ENCODE measurements around the gene PNPLA5. TPM values are rescaled to one million over a fixed set of nuclear protein-coding genes. Genes with fewer than 3 reads are reported as not detected.

PNPLA5 gene
- total RNA-seq, 1 donor from 2014 or later: not detected

GRCh38 chr22:43893266-43893665 lies 1.5 kb upstream of the PNPLA5 start:
- no peak for DNase-seq (ENCODE audit: low spot score)
- no peaks in the 10 kb centered on the region for H3K4me1 Mint-ChIP-seq (ENCODE audit: low read depth)
- H3K4me3 Mint-ChIP-seq (ENCODE audit: low read depth): no peak overlapping the region
- peaks cover 28% of the 10 kb centered on the region for H3K27me3 Mint-ChIP-seq (ENCODE audit: low read depth)
- intact Hi-C loops (cut with micrococcal nuclease): no loop called here
- no peaks in the 10 kb centered on the region for H3K9me3 Mint-ChIP-seq
- no peak overlapping the region for H3K27ac Mint-ChIP-seq
- H3K36me3 Mint-ChIP-seq (ENCODE audit: low read depth): no peaks in the 10 kb centered on the region

DNA sequence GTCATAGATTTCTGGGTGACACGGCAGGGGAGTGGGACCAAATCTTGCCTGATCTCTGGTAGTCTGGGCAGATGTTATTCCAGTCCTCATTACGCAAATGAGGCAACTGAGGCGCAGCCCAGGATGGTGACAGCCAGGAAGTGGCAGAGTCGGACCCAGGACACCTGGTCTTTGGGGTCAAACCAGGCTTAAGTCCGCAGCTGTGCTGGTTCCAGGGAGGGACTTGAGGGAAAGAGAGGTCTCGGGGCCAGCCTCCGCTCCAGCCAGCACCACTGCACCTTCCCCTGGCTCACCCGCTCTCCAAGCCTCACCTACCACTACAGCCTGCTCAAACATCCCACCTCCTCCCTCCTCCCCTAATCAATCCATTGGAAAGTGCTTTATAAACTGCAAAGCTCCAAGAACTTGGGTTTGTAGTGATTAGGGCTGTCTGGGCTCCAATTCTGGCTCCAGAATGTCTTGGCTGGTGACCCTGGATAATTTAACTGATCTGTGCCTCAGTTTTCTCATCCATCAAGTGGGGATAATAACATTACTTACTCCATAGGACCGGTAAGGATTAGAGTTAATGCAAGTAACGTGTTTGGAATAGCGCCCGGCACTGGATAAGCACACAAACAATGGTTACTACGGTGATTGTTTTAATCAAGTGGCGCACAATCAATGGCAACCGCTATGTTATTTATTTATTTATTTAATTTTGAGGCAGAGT lies 526 bp upstream of the PNPLA5 start:
- Mint-ChIP-seq H3K4me1 (ENCODE audit: low read depth) (no peaks in the 10 kb centered on the region), H3K9me3 (no peaks in the 10 kb centered on the region), H3K27ac (no peak overlapping the region), H3K4me3 (ENCODE audit: low read depth) (no peak overlapping the region), H3K27me3 (ENCODE audit: low read depth) (peaks cover 28% of the 10 kb centered on the region), H3K36me3 (ENCODE audit: low read depth) (no peaks in the 10 kb centered on the region)
- intact Hi-C loops (cut with micrococcal nuclease): no loop called here
- DNase-seq (ENCODE audit: low spot score): no peak

DNA sequence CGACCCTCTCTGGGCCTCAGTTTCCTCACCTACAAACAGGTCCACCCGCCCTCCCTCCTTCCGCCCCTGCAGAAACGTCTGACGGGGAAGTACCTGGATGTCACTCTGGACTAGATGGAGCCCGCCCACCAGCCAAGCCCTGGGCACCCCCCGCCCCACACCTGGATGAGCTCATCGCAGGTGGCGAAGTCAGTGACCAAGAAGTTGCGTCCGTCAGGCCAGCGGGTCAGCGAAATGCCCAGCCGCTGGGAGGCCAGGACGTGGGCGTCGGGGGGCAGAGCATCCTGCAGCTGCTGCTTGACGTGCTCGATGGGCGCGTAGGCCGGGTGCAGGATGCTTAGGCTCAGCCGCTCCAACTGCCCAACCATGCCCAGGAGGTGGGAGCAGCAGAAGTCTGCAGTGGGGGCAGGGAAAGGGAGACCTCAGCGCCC lies 897 bp downstream of the PNPLA5 start:
- H3K4me3 Mint-ChIP-seq (ENCODE audit: low read depth): no peak overlapping the region
- no peaks in the 10 kb centered on the region for H3K9me3 Mint-ChIP-seq
- no peaks in the 10 kb centered on the region for H3K4me1 Mint-ChIP-seq (ENCODE audit: low read depth)
- no peaks in the 10 kb centered on the region for H3K36me3 Mint-ChIP-seq (ENCODE audit: low read depth)
- peaks cover 28% of the 10 kb centered on the region for H3K27me3 Mint-ChIP-seq (ENCODE audit: low read depth)
- DNase-seq (ENCODE audit: low spot score): no peak
- intact Hi-C loops (cut with micrococcal nuclease): no loop called here
- H3K27ac Mint-ChIP-seq: no peak overlapping the region

GRCh38 chr22:43889860-43890253 lies 2.0 kb downstream of the PNPLA5 start:
- DNase-seq (ENCODE audit: low spot score): no peak
- Mint-ChIP-seq H3K36me3 (ENCODE audit: low read depth) (no peaks in the 10 kb centered on the region), H3K4me1 (ENCODE audit: low read depth) (no peaks in the 10 kb centered on the region), H3K9me3 (no peaks in the 10 kb centered on the region), H3K27me3 (ENCODE audit: low read depth) (peaks cover 28% of the 10 kb centered on the region), H3K27ac (no peak overlapping the region), H3K4me3 (ENCODE audit: low read depth) (no peak overlapping the region)
- intact Hi-C loops (cut with micrococcal nuclease): no loop called here

- intact Hi-C loops (cut with micrococcal nuclease): no loop called here
Measured at GRCh38 chr22:43889201-43889859, 2.5 kb downstream of the PNPLA5 start.

GRCh38 chr22:43888740-43889139 lies 3.1 kb downstream of the PNPLA5 start:
- DNase-seq (ENCODE audit: low spot score): no peak
- intact Hi-C loops (cut with micrococcal nuclease): no loop called here
- no peaks in the 10 kb centered on the region for H3K36me3 Mint-ChIP-seq (ENCODE audit: low read depth)
- no peak overlapping the region for H3K4me3 Mint-ChIP-seq (ENCODE audit: low read depth)
- no peak overlapping the region for H3K27ac Mint-ChIP-seq
- H3K4me1 Mint-ChIP-seq (ENCODE audit: low read depth): no peaks in the 10 kb centered on the region
- no peaks in the 10 kb centered on the region for H3K9me3 Mint-ChIP-seq
- H3K27me3 Mint-ChIP-seq (ENCODE audit: low read depth): peaks cover 25% of the 10 kb centered on the region

More at GRCh38 chr22:43889201-43889859, 2.5 kb downstream of the PNPLA5 start:
- no peaks in the 10 kb centered on the region for H3K4me1 Mint-ChIP-seq (ENCODE audit: low read depth)
- no peak overlapping the region for H3K27ac Mint-ChIP-seq
- no peaks in the 10 kb centered on the region for H3K36me3 Mint-ChIP-seq (ENCODE audit: low read depth)
- H3K9me3 Mint-ChIP-seq: no peaks in the 10 kb centered on the region
- peaks cover 28% of the 10 kb centered on the region for H3K27me3 Mint-ChIP-seq (ENCODE audit: low read depth)
- DNase-seq (ENCODE audit: low spot score): no peak
- no peak overlapping the region for H3K4me3 Mint-ChIP-seq (ENCODE audit: low read depth)

DNA sequence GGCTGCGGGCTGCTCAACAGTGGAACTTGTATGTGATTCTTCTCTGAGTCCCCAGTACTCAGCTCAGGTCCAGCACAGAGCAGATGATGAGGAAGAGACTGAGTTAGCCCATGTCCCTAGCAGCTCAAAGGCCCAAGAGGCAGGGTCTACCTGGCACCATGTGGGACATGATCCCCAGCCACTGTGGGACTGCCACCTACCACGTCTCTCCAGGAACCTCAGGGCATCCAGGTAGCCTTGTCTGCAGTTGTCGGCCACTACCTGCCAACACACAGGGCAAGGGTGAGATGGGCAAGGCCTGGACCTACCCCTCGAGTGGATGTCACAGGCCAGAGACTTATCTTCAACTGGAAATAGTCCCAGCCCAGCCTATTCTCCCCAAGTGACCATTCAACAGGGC lies 4.4 kb downstream of the PNPLA5 start:
- Mint-ChIP-seq H3K27ac (no peak overlapping the region), H3K27me3 (ENCODE audit: low read depth) (peaks cover 19% of the 10 kb centered on the region), H3K36me3 (ENCODE audit: low read depth) (no peaks in the 10 kb centered on the region), H3K4me3 (ENCODE audit: low read depth) (no peak overlapping the region), H3K9me3 (no peaks in the 10 kb centered on the region), H3K4me1 (ENCODE audit: low read depth) (no peaks in the 10 kb centered on the region)
- intact Hi-C loops (cut with micrococcal nuclease): no loop called here
- DNase-seq (ENCODE audit: low spot score): no peak

DNA sequence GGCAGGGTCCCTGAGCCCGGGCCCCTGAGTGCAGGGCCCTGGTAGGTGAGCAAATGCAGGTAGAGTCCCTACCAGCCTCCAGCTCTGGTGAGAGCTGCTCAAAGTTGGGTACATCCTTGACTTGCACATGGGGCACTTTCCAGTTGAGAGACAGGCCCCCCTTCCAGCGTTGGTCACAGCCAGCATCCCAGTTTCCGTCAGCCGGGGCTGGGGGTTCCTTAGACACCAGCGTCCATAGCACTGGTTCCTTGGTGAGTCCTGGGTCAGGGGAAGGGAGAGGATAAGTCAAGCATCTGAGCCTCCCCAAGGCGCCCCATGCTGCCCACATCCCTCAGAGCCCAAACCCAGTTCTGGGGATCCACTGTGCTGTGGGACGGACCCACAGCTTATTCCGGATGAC lies 5.6 kb downstream of the PNPLA5 start:
- no peaks in the 10 kb centered on the region for H3K9me3 Mint-ChIP-seq
- H3K36me3 Mint-ChIP-seq (ENCODE audit: low read depth): no peaks in the 10 kb centered on the region
- no peak for DNase-seq (ENCODE audit: low spot score)
- no peaks in the 10 kb centered on the region for H3K4me1 Mint-ChIP-seq (ENCODE audit: low read depth)
- peaks cover 14% of the 10 kb centered on the region for H3K27me3 Mint-ChIP-seq (ENCODE audit: low read depth)
- H3K27ac Mint-ChIP-seq: no peak overlapping the region
- no peak overlapping the region for H3K4me3 Mint-ChIP-seq (ENCODE audit: low read depth)
- intact Hi-C loops (cut with micrococcal nuclease): no loop called here

- Mint-ChIP-seq H3K4me3 (ENCODE audit: low read depth) (no peak overlapping the region), H3K27ac (no peak overlapping the region), H3K27me3 (ENCODE audit: low read depth) (peaks cover 13% of the 10 kb centered on the region), H3K9me3 (no peaks in the 10 kb centered on the region), H3K36me3 (ENCODE audit: low read depth) (no peaks in the 10 kb centered on the region), H3K4me1 (ENCODE audit: low read depth) (no peaks in the 10 kb centered on the region)
- intact Hi-C loops (cut with micrococcal nuclease): no loop called here
- DNase-seq (ENCODE audit: low spot score): no peak
Measured at GRCh38 chr22:43885786-43886185, 6.0 kb downstream of the PNPLA5 start.

- intact Hi-C loops (cut with micrococcal nuclease): no loop called here
- DNase-seq (ENCODE audit: low spot score): no peak
- no peak overlapping the region for H3K4me3 Mint-ChIP-seq (ENCODE audit: low read depth)
- no peaks in the 10 kb centered on the region for H3K9me3 Mint-ChIP-seq
- no peak overlapping the region for H3K27ac Mint-ChIP-seq
- H3K36me3 Mint-ChIP-seq (ENCODE audit: low read depth): no peaks in the 10 kb centered on the region
- H3K27me3 Mint-ChIP-seq (ENCODE audit: low read depth): peaks cover 8% of the 10 kb centered on the region
- H3K4me1 Mint-ChIP-seq (ENCODE audit: low read depth): no peaks in the 10 kb centered on the region
Measured at GRCh38 chr22:43885319-43885671, 6.5 kb downstream of the PNPLA5 start.

DNA sequence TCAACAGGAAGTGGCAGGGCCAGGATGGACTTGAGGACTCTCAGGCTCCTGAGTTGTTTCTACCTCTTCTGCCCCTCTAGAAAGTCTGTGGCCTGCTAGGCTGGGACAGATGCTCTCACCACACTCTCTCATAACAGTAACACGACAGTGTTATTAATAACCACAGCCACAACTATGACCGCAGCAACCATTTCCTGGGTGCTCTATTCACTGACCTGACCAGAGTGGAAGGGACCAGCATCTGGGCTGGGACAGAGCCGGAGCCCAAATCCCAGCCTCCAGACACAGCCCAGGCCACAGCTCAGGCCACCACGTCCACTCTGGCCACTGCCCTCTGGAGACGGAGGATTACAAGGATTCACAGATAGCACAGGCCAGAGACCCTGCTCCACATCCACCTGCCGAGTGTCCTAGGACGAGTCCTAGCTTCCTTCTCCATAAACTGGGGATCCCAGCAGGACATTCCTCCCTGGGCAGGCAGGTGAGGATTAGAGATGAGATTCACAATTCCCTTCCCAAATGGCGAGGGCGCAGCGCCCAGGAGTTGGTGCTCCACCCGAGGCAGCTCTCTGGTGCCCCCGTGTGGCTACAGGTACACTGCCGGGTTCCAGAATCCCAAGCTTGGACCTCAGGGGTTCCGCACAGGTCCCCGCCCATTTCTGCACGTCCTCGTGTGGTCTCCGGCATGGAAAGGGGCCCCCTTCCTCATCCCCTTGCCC lies 7.1 kb downstream of the PNPLA5 start:
- H3K27ac Mint-ChIP-seq: no peak overlapping the region
- intact Hi-C loops (cut with micrococcal nuclease): no loop called here
- H3K36me3 Mint-ChIP-seq (ENCODE audit: low read depth): no peaks in the 10 kb centered on the region
- H3K27me3 Mint-ChIP-seq (ENCODE audit: low read depth): peaks cover 5% of the 10 kb centered on the region
- H3K9me3 Mint-ChIP-seq: no peaks in the 10 kb centered on the region
- no peak overlapping the region for H3K4me3 Mint-ChIP-seq (ENCODE audit: low read depth)
- H3K4me1 Mint-ChIP-seq (ENCODE audit: low read depth): no peaks in the 10 kb centered on the region
- peak; percentile 21 for DNase-seq (ENCODE audit: low spot score)

DNA sequence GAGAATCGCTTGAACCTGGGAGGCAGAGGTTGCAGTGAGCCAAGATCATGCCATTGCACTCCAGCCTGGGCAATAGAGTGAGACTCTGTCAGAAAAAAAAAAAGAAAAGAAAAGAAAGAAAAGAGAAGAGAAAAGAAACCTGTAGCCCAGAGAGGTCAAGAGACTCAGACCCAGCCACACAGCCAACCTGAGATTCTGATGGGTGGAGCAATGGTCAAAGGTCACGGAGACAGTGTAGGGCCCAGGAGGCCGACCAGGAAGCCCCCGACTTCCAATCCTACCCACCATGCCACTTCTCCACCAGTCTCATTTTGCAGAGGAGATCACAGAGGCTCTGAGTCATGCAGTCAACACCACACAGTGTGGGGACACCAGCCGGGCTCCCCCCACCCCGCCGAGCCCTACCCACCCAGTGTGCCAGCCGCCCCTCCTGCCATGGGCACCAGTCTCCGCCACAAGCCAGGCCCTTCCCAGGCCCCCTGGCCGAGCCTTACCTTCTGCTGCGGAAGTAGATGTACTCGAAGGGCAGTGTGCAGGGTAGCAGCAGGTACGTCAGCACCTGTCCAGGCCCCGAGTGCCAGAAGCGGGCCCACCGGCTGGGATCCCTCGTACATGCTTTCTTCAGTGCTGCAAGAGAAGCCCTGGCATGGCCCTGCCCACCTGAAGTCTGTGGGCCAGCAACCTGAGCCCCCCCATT lies 7.9 kb downstream of the PNPLA5 start:
- H3K36me3 Mint-ChIP-seq (ENCODE audit: low read depth): no peaks in the 10 kb centered on the region
- peaks cover under 1% of the 10 kb centered on the region for H3K27me3 Mint-ChIP-seq (ENCODE audit: low read depth)
- intact Hi-C loops (cut with micrococcal nuclease): no loop called here
- no peaks in the 10 kb centered on the region for H3K4me1 Mint-ChIP-seq (ENCODE audit: low read depth)
- H3K4me3 Mint-ChIP-seq (ENCODE audit: low read depth): no peak overlapping the region
- no peak overlapping the region for H3K27ac Mint-ChIP-seq
- H3K9me3 Mint-ChIP-seq: no peaks in the 10 kb centered on the region
- no peak for DNase-seq (ENCODE audit: low spot score)
